GM21825 (cell line): ENCODE measurements around the gene CYP26A1.

ENCODE experiments used
- ATAC-seq: cut with Tn5 transposase; IDR thresholded peaks from one replicate; pipeline ENCODE4 v1.9.1; 2021; ENCODE audit warnings: mild to moderate bottlenecking, moderate library complexity; ENCODE audit not compliant: unreplicated experiment

The CYP26A1 gene, protein sequence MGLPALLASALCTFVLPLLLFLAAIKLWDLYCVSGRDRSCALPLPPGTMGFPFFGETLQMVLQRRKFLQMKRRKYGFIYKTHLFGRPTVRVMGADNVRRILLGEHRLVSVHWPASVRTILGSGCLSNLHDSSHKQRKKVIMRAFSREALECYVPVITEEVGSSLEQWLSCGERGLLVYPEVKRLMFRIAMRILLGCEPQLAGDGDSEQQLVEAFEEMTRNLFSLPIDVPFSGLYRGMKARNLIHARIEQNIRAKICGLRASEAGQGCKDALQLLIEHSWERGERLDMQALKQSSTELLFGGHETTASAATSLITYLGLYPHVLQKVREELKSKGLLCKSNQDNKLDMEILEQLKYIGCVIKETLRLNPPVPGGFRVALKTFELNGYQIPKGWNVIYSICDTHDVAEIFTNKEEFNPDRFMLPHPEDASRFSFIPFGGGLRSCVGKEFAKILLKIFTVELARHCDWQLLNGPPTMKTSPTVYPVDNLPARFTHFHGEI

DNA sequence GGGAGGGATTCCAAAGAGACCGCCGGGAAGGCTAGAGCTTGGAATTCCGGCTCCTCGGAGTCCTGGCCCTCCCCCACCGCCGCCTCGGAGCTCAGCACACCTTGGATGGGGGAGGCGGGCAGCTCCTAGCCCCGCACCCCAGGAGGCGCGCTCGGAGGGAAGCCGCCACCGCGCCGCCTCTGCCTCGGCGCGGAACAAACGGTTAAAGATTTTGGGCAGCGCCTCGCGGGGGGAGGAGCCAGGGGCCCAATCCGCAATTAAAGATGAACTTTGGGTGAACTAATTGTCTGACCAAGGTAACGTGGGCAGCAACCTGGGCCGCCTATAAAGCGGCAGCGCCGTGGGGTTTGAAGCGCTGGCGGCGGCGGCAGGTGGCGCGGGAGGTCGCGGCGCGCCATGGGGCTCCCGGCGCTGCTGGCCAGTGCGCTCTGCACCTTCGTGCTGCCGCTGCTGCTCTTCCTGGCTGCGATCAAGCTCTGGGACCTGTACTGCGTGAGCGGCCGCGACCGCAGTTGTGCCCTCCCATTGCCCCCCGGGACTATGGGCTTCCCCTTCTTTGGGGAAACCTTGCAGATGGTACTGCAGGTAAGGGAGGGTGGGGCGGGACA is at the start of gene CYP26A1:
Gene CYP26A1 (plus strand): TSS at position 355 of the 608 bp plus-strand sequence. CDS start 42 bp downstream, at position 397.
- ATAC-seq, result no peak

DNA sequence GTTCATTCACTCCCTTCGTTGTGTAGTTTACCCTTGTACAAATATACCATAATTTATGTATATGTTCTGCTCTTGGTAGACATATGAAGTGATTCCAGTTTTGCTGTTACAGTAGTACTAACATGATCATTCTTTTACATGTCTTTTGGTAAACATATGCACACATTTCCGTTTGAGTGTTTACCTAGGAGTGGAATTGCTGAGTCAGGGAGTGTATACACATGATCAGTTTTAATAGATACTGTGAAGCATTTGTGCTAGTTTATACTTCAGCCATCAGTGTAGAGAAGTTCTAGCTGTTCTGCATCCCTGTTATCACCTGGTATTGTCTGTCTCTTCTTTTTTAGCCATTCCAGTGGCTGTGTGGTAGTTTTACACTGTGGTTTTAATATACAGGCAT is 47.6 kb upstream of the CYP26A1 start:
- no peak for ATAC-seq

GRCh38 chr10:93027508-93027907 is 46.2 kb upstream of the CYP26A1 start:
- no peak for ATAC-seq

GRCh38 chr10:93028883-93029282 is 44.8 kb upstream of the CYP26A1 start:
- ATAC-seq, result no peak

DNA sequence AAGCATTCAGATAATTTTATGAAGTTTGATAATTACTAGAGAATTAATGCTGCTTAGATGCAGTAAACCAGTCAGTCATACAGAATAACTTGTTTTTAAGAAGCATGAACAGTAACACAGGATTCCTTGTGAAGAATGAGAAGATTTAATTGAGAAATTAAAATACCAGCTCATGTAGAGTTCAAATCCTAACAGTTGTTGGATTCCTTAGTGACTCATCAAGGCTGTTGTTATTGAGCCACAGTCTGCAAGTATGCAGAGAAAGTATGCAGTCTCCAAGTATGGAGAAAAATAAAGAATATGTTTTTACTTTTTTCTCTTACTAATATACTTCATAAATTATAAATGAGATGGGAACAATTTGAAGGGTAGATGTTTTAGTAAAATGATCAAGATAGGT is 43.3 kb upstream of the CYP26A1 start:
- ATAC-seq, result no peak

DNA sequence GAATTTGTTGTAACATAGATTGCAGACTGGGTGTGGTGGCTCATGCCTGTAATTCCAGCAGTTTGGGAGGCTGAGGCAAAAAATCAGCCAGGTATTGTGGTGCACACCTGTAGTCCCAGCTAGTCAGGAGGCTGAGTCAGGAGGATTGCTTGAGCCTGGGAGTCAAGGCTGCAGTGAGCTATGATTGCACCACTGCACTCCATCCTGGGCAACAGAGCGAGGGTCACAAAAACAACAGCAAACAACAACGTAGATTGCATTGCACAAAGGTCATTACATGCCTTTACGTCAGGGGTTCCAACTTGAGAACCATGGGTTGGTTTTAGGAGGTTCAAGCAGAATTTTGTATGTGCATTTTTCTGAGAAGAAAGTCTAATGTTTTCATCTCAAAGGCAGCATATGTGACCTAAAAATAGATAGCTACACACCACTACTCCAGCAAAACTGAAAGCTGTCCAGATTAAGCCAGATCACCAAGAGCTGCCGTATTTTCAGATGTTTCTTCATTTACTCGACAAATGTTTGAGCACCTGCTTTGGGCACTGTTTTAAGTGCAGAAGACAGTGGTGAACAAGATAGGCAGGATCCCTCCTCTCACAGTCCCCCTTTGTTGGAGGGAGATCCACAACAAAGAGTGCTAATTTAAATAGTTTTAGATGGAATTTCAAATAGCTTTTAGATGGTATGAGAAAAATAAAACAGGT is 41.4 kb upstream of the CYP26A1 start:
- no peak for ATAC-seq

DNA sequence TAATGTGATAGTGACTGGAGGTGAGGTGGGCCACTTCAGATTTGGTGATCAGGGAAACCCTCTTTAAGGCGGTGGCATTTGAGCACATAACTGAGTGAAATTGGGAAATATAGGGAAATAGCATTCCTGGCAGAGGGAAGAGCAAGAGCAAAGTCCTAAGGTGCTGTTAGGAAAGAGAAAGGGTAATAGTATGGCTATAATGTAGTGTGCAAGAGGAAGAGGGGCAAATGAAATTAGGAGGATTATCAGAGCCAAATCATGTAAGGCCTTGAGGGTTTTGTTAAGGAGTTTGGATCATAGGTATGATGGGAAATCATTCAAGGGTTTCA is 40.9 kb upstream of the CYP26A1 start:
- no peak for ATAC-seq

DNA sequence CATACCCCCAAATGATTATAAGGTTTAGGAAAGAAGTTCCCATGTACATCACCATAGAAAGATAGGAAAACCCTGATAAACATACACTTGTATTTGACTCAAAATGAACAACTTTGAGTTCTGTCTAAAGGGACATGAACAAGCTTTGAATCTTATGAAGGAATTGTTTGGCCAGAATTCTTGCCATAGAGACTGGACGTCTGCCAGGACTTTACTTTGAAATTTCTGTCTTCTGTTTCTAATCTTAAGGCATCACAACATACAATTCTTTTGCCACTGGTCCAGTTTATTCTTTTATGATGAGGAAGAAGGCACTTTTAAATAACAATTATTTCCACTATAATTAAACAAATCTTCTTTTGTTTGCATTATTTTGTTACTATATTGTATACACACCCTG is 39.3 kb upstream of the CYP26A1 start:
- no peak for ATAC-seq

DNA sequence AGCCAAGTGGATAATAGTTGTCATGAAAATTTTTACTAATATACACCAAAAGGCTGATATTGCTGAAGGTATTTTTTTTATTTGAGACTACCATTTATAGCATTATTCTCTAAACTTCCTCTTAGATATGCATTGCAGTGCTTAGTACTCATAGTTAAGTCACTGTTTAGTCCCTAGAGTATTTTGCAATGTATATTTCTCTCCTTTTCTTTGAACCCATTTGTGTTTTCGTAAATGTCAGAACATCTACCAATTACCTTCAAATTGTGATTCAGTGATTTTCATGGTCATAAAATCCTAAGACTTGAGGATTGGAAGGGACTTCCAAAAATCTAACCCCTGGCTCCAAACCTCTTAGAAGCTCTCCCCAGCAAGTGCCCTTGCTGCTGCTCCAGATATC is 34.6 kb upstream of the CYP26A1 start:
- ATAC-seq, result no peak

GRCh38 chr10:93039721-93040120 is 34.0 kb upstream of the CYP26A1 start:
- ATAC-seq, result no peak

DNA sequence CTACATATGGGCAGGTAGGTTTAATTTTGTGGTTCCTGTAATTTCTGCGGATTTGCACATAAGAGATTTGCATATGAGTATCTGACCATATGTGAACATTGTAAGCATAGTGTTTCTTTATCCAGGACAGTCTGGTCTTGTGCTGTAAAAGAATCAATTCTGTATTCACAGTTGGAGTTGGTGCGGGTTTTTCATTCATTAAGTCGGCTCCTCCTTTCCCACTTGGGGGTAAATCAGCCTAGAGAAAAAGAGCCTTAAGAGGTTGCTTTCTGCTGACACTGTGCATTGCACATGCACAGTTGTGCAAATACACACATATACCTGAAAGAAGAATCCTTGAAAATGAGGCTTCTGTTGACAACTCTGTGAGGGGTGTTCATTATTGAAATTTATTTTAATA is 19.2 kb upstream of the CYP26A1 start:
- ATAC-seq, result no peak

- no peak for ATAC-seq
These were observed 15.6 kb upstream of the CYP26A1 start for GRCh38 chr10:93058139-93058538.

GRCh38 chr10:93059975-93060886 is 13.5 kb upstream of the CYP26A1 start, which contains the start of gene CYP26C1:
CYP26C1 (plus strand) TSS chr10:93060798; CDS start chr10:93061264, 466 bp downstream.
- ATAC-seq, result no peak

DNA sequence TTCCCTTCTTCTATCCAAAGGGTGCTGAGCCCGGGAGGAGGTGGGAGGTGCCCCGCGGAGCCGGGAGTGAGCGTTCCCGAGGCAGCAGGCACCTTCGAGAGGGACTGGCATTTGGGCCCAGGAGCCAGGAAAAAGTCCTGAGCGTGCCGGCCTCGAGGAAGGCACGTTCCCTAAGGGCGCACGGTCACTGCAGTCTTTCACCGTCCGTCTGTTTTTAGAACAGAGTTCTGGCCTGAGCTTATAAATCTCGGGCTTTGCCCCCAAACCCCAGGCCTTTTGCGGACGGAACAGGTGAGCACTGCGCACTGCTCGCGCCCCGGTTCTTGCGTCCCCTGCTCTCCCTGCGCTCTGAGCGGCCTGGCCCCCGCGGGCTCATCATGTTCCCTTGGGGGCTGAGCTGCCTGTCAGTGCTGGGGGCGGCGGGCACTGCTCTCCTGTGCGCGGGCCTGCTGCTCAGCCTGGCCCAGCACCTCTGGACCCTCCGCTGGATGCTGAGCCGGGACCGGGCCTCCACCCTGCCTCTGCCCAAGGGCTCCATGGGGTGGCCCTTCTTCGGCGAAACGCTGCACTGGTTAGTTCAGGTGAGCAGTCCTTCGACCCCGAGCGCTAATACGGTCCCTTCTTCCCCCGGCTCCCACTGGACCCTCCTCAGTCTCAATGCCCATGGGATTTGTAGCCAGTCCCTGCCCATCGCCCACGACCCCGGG is 12.7 kb upstream of the CYP26A1 start:
- no peak for ATAC-seq

DNA sequence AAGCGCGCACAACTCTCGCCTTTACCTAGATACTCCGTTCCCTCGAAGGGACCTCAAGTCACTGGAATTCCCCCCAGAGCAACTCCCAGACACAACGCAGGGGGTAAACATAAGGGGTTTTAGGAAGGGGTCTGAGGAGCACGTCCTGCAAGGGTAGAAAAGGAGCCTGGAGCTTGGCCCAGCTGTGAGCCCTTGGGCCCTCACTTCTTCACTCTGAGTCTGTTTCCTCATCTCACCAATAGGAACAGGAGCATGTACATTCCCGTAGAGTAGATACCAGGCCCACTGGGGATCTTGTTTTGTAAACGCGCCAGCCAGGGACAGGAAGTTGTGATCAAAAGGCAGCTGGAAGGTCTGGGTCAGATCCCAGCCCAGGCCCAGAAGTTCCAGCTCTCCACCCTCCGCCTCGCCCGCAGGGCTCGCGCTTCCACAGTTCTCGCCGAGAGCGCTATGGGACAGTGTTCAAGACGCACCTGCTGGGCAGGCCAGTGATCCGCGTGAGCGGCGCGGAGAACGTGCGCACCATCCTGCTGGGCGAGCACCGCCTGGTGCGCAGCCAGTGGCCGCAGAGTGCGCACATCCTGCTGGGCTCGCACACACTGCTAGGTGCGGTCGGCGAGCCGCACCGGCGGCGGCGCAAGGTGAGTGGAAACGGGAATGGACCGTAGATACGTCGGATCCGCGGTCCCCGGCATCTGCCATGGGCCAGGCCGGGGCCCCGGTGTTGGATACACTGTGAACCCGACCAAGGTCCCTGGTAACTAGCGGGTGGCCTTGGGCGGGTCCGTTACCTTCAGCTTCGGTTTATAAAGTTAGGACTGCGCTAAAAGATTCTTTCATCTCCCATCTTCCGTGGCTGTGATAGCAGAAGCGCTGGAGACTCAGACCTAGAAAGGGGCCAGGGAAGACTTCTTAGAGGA is 11.8 kb upstream of the CYP26A1 start:
- no peak for ATAC-seq

DNA sequence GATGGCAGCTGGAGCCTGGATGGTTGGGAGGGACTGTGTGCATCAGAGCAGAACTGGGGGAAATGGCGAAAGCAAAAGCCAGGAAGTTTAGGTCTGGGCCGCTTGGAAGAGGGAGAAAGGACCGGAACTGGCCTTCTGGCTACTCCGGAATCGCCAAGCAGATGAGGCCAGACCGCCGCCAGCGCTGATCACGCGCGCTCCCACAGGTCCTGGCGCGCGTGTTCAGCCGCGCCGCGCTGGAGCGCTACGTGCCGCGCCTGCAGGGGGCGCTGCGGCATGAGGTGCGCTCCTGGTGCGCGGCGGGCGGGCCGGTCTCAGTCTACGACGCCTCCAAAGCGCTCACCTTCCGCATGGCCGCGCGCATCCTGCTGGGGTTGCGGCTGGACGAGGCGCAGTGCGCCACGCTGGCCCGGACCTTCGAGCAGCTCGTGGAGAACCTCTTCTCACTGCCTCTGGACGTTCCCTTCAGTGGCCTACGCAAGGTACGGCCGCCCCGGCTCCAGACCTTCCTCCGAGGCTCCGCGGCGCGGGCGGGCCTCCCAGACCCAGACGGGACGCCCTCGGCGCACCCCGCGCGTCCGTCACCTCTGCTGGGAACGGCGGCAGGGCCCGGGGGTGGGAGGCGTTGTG is 11.1 kb upstream of the CYP26A1 start:
- ATAC-seq, result no peak

- ATAC-seq, result no peak
These were observed 10.3 kb upstream of the CYP26A1 start for GRCh38 chr10:93063144-93063976.
